Neural cell (in vitro differentiated cells): ENCODE measurements around the gene CPNE5. TPM values are rescaled to one million over a fixed set of nuclear protein-coding genes. Genes with fewer than 3 reads are reported as not detected.

ENCODE experiments used
- H2AFZ ChIP-seq: fragments of 200-600, 300-800 bp; sonication (generic), shearing (Covaris generic); 2 replicates; pipeline ENCODE4 v1.6.0; 2014; ENCODE audit warnings: low read depth, mild to moderate bottlenecking, antibody characterized with exemption, low read length, moderate library complexity
- H3F3A ChIP-seq: fragments of 200-600 bp; shearing (Covaris generic); 2 replicates; pipeline ENCODE4 v1.6.1; 2016; ENCODE audit warnings: mild to moderate bottlenecking, moderate library complexity, mixed read lengths, antibody characterized with exemption, low read length; ENCODE audit not compliant: insufficient read depth, poor library complexity, severe bottlenecking
- H3K27ac ChIP-seq: fragments of 200-600, 300-800 bp; sonication (generic), shearing (Covaris generic); 2 replicates; pipeline ENCODE4 v1.5.1; 2014; ENCODE audit warnings: mild to moderate bottlenecking, low read length, moderate library complexity
- H3K27me3 ChIP-seq: fragments of 300-800, 200-600 bp; sonication (generic), shearing (Covaris generic); 2 replicates; pipeline ENCODE4 v1.6.0; 2014; ENCODE audit warnings: mild to moderate bottlenecking, low read depth, low read length, moderate library complexity; ENCODE audit not compliant: insufficient read depth
- H3K36me3 ChIP-seq: fragments of 300-800, 200-600 bp; sonication (generic), shearing (Covaris generic); 2 replicates; pipeline ENCODE4 v1.5.1; 2014; ENCODE audit warnings: mild to moderate bottlenecking, antibody characterized with exemption, low read length, moderate library complexity; ENCODE audit not compliant: insufficient read depth
- H3K4me2 ChIP-seq: fragments of 300-800, 200-600 bp; sonication (generic), shearing (Covaris generic); 2 replicates; pipeline ENCODE4 v1.6.0; 2014; ENCODE audit warnings: mild to moderate bottlenecking, low read length
- H3K4me3 ChIP-seq: fragments of 300-800, 200-600 bp; sonication (generic), shearing (Covaris generic); 2 replicates; pipeline ENCODE4 v1.5.1; 2014; ENCODE audit warnings: mild to moderate bottlenecking, low read length, moderate library complexity
- H3K79me2 ChIP-seq: fragments of 200-600 bp; shearing (Covaris generic); replicated peaks from 2 replicates; pipeline ENCODE4 v1.6.0; 2014; ENCODE audit warnings: mild to moderate bottlenecking, low read length, moderate library complexity; ENCODE audit not compliant: insufficient read depth
- H3K9ac ChIP-seq: fragments of 300-800, 200-600 bp; sonication (generic), shearing (Covaris generic); 2 replicates; pipeline ENCODE4 v1.6.1; 2016; ENCODE audit warnings: mild to moderate bottlenecking, low read length, mixed read lengths
- H3K9me2 ChIP-seq: fragments of 200-600 bp; shearing (Covaris generic); 2 replicates; pipeline ENCODE4 v1.6.1; 2016; ENCODE audit warnings: mild to moderate bottlenecking, low read length, mixed read lengths; ENCODE audit not compliant: insufficient read depth
- H3K9me3 ChIP-seq: fragments of 200-600, 300-800 bp; sonication (generic), shearing (Covaris generic); 2 replicates; pipeline ENCODE4 v1.6.1; 2016; ENCODE audit warnings: mild to moderate bottlenecking, mixed run types, low read length, moderate library complexity, mixed read lengths
- H4K20me1 ChIP-seq: fragments of 200-600 bp; shearing (Covaris generic); 2 replicates; pipeline ENCODE4 v1.6.1; 2016; ENCODE audit warnings: mild to moderate bottlenecking, mixed run types; ENCODE audit not compliant: insufficient read depth
- EP300 ChIP-seq: fragments of 450-650 bp; conservative IDR thresholded peaks from 2 replicates; pipeline ENCODE4 v1.6.1; 2014; ENCODE audit warnings: antibody characterized with exemption, mild to moderate bottlenecking, moderate library complexity; ENCODE audit not compliant: poor library complexity, severe bottlenecking
- EZH2 ChIP-seq: fragments of 200-600, 300-800 bp; shearing (Covaris generic), sonication (generic); IDR thresholded peaks from 2 replicates; pipeline ENCODE4 v1.6.1; 2014; ENCODE audit warnings: antibody characterized with exemption, low read length, borderline replicate concordance, mild to moderate bottlenecking; ENCODE audit not compliant: insufficient read depth, poor library complexity, severe bottlenecking
- MXI1 ChIP-seq: fragments of 450-650 bp; conservative IDR thresholded peaks from 2 replicates; pipeline ENCODE4 v1.6.1; 2014; ENCODE audit warnings: antibody characterized with exemption, mild to moderate bottlenecking; ENCODE audit not compliant: poor library complexity, severe bottlenecking
- POLR2AphosphoS5 ChIP-seq: IDR thresholded peaks from 2 replicates; pipeline ENCODE4 v1.6.1; 2012
- RAD21 ChIP-seq: fragments of 450-650 bp; conservative IDR thresholded peaks from 2 replicates; pipeline ENCODE4 v1.6.1; 2014; ENCODE audit warnings: antibody characterized with exemption, mild to moderate bottlenecking, moderate library complexity
- SMC3 ChIP-seq: fragments of 450-650 bp; conservative IDR thresholded peaks from 2 replicates; pipeline ENCODE4 v1.6.1; 2014; ENCODE audit warnings: antibody characterized with exemption, mild to moderate bottlenecking, moderate library complexity; ENCODE audit not compliant: poor library complexity
- TAF1 ChIP-seq: IDR thresholded peaks from 2 replicates; pipeline ENCODE4 v1.6.1; 2012; ENCODE audit warnings: low read depth
- polyA plus RNA-seq: library from polyadenylated mRNA; depleted of rRNA; stranded (reverse); fragments of >200 nt; gene quantifications from 2 replicates; pipeline ENCODE4 v1.2.3, GENCODE V29; 2014
- TF ChIP-seq, protein P1 (sequence below): IDR thresholded peaks from 2 replicates; pipeline ENCODE4 v1.6.1; 2012; ENCODE audit warnings: borderline replicate concordance
- TF ChIP-seq, protein P2 (sequence below): fragments of 450-650 bp; IDR thresholded peaks from 2 replicates; pipeline ENCODE4 v1.5.1; 2014; ENCODE audit warnings: antibody characterized with exemption, mild to moderate bottlenecking, moderate library complexity; ENCODE audit not compliant: poor library complexity, severe bottlenecking

Gene CPNE5
- polyA plus RNA-seq, 1 donor from 2014 or later = 8.7 TPM

DNA sequence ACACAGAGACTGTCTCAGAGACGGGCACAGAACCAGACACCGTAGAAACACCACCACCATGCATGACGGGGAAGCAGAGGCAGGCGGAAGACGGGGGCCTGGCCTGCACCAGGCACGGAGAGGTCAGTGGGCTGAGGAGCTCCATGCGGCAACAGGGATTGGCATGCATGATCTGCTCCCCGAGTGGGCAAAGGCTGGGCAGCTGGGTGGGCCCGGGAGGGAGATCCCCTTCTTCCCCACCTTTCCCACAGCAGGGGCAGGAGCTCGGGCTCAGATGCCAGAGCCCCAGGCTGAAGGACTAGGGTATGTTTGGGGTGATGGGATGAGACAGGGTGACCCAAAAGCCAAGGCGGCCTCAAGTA lies 98.4 kb downstream of the CPNE5 start:
- Histone ChIP-seq H3K9ac (no peak overlapping the region), H3K9me2 (no peaks in the 10 kb centered on the region), H3K4me3 (no peak overlapping the region), H3F3A (no peaks in the 10 kb centered on the region), H3K27me3 (no peaks in the 10 kb centered on the region), H2AFZ (no peak overlapping the region), H3K27ac (no peak overlapping the region), H3K79me2 (no peaks in the 10 kb centered on the region), H3K9me3 (no peaks in the 10 kb centered on the region), H3K36me3 (no peaks in the 10 kb centered on the region), H4K20me1 (no peaks in the 10 kb centered on the region), H3K4me2 (no peak overlapping the region)
- TF ChIP-seq MXI1 (no peak), EZH2 (no peak), RAD21 (no peak), TAF1 (no peak), EP300 (no peak), POLR2AphosphoS5 (no peak), SMC3 (no peak)
- TF ChIP-seq, protein P1, sequence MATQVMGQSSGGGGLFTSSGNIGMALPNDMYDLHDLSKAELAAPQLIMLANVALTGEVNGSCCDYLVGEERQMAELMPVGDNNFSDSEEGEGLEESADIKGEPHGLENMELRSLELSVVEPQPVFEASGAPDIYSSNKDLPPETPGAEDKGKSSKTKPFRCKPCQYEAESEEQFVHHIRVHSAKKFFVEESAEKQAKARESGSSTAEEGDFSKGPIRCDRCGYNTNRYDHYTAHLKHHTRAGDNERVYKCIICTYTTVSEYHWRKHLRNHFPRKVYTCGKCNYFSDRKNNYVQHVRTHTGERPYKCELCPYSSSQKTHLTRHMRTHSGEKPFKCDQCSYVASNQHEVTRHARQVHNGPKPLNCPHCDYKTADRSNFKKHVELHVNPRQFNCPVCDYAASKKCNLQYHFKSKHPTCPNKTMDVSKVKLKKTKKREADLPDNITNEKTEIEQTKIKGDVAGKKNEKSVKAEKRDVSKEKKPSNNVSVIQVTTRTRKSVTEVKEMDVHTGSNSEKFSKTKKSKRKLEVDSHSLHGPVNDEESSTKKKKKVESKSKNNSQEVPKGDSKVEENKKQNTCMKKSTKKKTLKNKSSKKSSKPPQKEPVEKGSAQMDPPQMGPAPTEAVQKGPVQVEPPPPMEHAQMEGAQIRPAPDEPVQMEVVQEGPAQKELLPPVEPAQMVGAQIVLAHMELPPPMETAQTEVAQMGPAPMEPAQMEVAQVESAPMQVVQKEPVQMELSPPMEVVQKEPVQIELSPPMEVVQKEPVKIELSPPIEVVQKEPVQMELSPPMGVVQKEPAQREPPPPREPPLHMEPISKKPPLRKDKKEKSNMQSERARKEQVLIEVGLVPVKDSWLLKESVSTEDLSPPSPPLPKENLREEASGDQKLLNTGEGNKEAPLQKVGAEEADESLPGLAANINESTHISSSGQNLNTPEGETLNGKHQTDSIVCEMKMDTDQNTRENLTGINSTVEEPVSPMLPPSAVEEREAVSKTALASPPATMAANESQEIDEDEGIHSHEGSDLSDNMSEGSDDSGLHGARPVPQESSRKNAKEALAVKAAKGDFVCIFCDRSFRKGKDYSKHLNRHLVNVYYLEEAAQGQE = no peak
- TF ChIP-seq, protein P2, sequence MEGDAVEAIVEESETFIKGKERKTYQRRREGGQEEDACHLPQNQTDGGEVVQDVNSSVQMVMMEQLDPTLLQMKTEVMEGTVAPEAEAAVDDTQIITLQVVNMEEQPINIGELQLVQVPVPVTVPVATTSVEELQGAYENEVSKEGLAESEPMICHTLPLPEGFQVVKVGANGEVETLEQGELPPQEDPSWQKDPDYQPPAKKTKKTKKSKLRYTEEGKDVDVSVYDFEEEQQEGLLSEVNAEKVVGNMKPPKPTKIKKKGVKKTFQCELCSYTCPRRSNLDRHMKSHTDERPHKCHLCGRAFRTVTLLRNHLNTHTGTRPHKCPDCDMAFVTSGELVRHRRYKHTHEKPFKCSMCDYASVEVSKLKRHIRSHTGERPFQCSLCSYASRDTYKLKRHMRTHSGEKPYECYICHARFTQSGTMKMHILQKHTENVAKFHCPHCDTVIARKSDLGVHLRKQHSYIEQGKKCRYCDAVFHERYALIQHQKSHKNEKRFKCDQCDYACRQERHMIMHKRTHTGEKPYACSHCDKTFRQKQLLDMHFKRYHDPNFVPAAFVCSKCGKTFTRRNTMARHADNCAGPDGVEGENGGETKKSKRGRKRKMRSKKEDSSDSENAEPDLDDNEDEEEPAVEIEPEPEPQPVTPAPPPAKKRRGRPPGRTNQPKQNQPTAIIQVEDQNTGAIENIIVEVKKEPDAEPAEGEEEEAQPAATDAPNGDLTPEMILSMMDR = no peak

DNA sequence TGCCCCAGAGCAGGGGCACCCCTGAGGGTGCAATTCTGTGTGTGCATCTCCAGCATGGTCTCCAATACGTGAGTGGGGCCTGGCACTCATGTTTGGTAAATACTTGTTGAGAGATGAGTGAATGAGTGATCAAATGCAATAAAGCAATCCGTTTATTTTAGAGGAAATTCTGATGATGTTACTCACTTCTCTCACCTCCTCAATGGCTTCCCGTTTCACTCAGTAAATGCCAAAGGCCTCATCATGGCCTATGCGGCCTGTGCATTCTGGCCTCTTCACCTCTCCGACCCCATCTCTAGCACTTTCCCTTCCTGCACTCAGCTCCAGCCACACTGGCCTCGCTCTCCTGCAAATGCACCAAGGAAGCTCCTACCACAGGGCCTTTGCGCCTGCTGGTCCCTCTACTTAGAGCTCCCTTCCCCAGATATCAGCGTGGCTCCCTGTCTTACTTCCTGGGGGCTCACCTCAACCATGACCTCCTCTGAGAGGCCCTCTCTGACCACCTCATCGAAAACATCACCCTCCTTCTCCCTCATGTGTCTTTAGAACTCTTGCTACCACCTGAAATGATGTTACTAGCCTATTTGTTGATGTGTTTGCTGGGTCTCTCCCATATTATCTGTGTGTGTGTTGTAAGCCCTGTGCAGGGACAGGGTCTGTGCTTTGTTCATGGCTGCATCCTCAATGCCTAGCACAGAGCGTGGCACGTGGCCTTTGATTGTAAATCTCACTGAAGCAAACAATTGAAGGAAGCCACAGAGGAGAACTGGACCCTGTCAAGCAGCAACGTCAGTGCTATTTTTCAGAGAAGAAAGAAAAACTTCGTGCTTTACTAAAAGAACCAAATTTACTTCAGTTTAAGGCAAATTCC lies 99.1 kb downstream of the CPNE5 start:
- H4K20me1 ChIP-seq = no peaks in the 10 kb centered on the region
- H3F3A ChIP-seq = no peaks in the 10 kb centered on the region
- no peak overlapping the region for H3K4me2 ChIP-seq
- no peaks in the 10 kb centered on the region for H3K36me3 ChIP-seq
- no peaks in the 10 kb centered on the region for H3K9me2 ChIP-seq
- no peak overlapping the region for H3K4me3 ChIP-seq
- H3K79me2 ChIP-seq = no peaks in the 10 kb centered on the region
- no peaks in the 10 kb centered on the region for H3K9me3 ChIP-seq
- H2AFZ ChIP-seq = no peak overlapping the region
- TF ChIP-seq, protein P2 = no peak
- no peak for TF ChIP-seq EZH2
- TF ChIP-seq TAF1 = no peak
- no peak for TF ChIP-seq SMC3
- no peak for TF ChIP-seq EP300
- TF ChIP-seq RAD21 = no peak
- TF ChIP-seq, protein P1 = no peak
- TF ChIP-seq POLR2AphosphoS5 = no peak
- no peak for TF ChIP-seq MXI1
- no peaks in the 10 kb centered on the region for H3K27me3 ChIP-seq
- H3K27ac ChIP-seq = no peak overlapping the region
- H3K9ac ChIP-seq = no peak overlapping the region
